GM12878 (cell line): ENCODE data around the gene TMEM266. TPM values are rescaled to one million over a fixed set of nuclear protein-coding genes. Genes with fewer than 3 reads are reported as not detected.

Experiments
- ATAC-seq: fragments of 200-7000 bp; cut with Tn5 transposase; 3 replicates; pipeline ENCODE4 v1.9.1; 2020; ENCODE audit warnings: mild to moderate bottlenecking, moderate library complexity
- BruUV-seq: library from RNA; stranded (reverse); fragments of 400-500 nt; replicated peaks from 2 replicates; lab custom pipeline; 2021; lab: Mats Ljungman, UMichigan
- CTCF ChIA-PET: fragments of 300-600 bp; sonication (Branson Sonifier 250); formaldehyde crosslinking; extraction: SDS; loops from one replicate; lab custom pipeline; 2021; ENCODE audit warnings: inconsistent platforms; lab: Yijun Ruan, JAX
- POLR2A ChIA-PET: fragments of 350-600 bp; formaldehyde crosslinking; extraction: SDS; loops from one replicate; lab custom pipeline; 2021; ENCODE audit warnings: inconsistent platforms; lab: Charles Lee
- RAD21 ChIA-PET: fragments of 300-600 bp; sonication (Branson Sonifier 250); formaldehyde crosslinking; loops from one replicate; lab custom pipeline; 2023; ENCODE audit warnings: antibody characterized with exemption; ENCODE audit not compliant: unreplicated experiment; lab: Charles Lee
- SMC1A ChIA-PET: fragments of 300-600 bp; sonication (Branson Sonifier 250); formaldehyde crosslinking; loops from one replicate; lab custom pipeline; 2023; ENCODE audit not compliant: unreplicated experiment, uncharacterized antibody; lab: Charles Lee
- DNase-seq: peaks from one replicate; pipeline ENCODE4 v3.0.0-alpha.2; 2011; ENCODE audit warnings: low read depth, low spot score
- FAIRE-seq: peaks from 3 replicates; lab custom pipeline; 2011; peaks lifted over from hg19 to GRCh38; lab: Jason Lieb, UNC
- H2AFZ ChIP-seq: 2 replicates; pipeline ENCODE4 v1.6.0; 2011; ENCODE audit warnings: low read depth, low read length, control low read depth; ENCODE audit not compliant: control insufficient read depth
- H3K27ac ChIP-seq: 2 replicates; pipeline ENCODE4 v1.5.1; 2011; ENCODE audit warnings: control low read depth; ENCODE audit not compliant: control insufficient read depth, insufficient read depth
- H3K27me3 ChIP-seq, 2 experiments: replicated peaks in 1 of 2; 2 replicates each; pipeline versions ENCODE4 v1.6.0 to v1.6.1; 2011; ENCODE audit warnings: low read length in 1 of 2; ENCODE audit not compliant: control insufficient read depth in 2 of 2, insufficient read depth in 2 of 2
- H3K36me3 ChIP-seq, 2 experiments: 2 replicates each; pipeline ENCODE4 v1.5.1; 2011; ENCODE audit warnings: low read length in 1 of 2; ENCODE audit not compliant: control insufficient read depth in 2 of 2, insufficient read depth in 2 of 2
- H3K4me1 ChIP-seq: 2 replicates; pipeline ENCODE4 v1.6.1; 2011; ENCODE audit warnings: mild to moderate bottlenecking, low read length, moderate library complexity, mixed read lengths; ENCODE audit not compliant: control insufficient read depth, insufficient read depth
- H3K4me2 ChIP-seq: 2 replicates; pipeline ENCODE4 v1.6.0; 2011; ENCODE audit warnings: control low read depth; ENCODE audit not compliant: control insufficient read depth, insufficient read depth
- H3K4me3 ChIP-seq: fragments of 200-600 bp; sonication (generic); 2 replicates; pipeline ENCODE4 v1.5.1; 2016
- H3K79me2 ChIP-seq: 2 replicates; pipeline ENCODE4 v1.6.0; 2011; ENCODE audit warnings: low read length; ENCODE audit not compliant: control insufficient read depth, insufficient read depth
- H3K9ac ChIP-seq: 2 replicates; pipeline ENCODE4 v1.8.0; 2011; ENCODE audit warnings: low read length, control low read depth, mixed read lengths; ENCODE audit not compliant: control insufficient read depth, insufficient read depth
- H3K9me3 ChIP-seq: replicated peaks from 3 replicates; pipeline ENCODE4 v1.5.1; 2011; ENCODE audit warnings: mild to moderate bottlenecking, low read length; ENCODE audit not compliant: control insufficient read depth, insufficient read depth
- H4K20me1 ChIP-seq: 2 replicates; pipeline ENCODE4 v1.6.0; 2011; ENCODE audit not compliant: control insufficient read depth, insufficient read depth
- BCL3 ChIP-seq: IDR thresholded peaks from 2 replicates; pipeline ENCODE4 v1.6.1; 2011; ENCODE audit warnings: borderline replicate concordance, low read depth, mild to moderate bottlenecking, moderate library complexity, low read length; ENCODE audit not compliant: insufficient read depth, poor library complexity, severe bottlenecking
- CREM ChIP-seq: IDR thresholded peaks from 2 replicates; pipeline ENCODE4 v1.6.1; 2014; ENCODE audit warnings: antibody characterized with exemption, low read depth
- EGR1 ChIP-seq, 2 experiments: IDR thresholded peaks; 1 replicate in 1 of 2; 2 replicates in 1 of 2; pipeline ENCODE4 v1.6.1; 2011 to 2012; ENCODE audit warnings: low read depth in 2 of 2, low read length in 2 of 2, borderline replicate concordance in 1 of 2, mild to moderate bottlenecking in 1 of 2, moderate library complexity in 1 of 2
- MEF2B ChIP-seq: fragments of 450-650 bp; IDR thresholded peaks from 2 replicates; pipeline ENCODE4 v1.6.1; 2018; ENCODE audit warnings: mild to moderate bottlenecking, moderate library complexity; ENCODE audit not compliant: partially characterized antibody, poor library complexity, severe bottlenecking
- NBN ChIP-seq: fragments of 450-650 bp; IDR thresholded peaks from 2 replicates; pipeline ENCODE4 v1.6.1; 2016
- NFYB ChIP-seq: IDR thresholded peaks from 2 replicates; pipeline ENCODE4 v1.6.1; 2011; ENCODE audit warnings: low read depth, mild to moderate bottlenecking, low read length, improper control_type of control experiment, moderate library complexity; ENCODE audit not compliant: insufficient read depth
- SMARCA5 ChIP-seq: fragments of 450-650 bp; IDR thresholded peaks from 2 replicates; pipeline ENCODE4 v1.6.1; 2017; ENCODE audit warnings: mild to moderate bottlenecking
- TCF3 ChIP-seq: IDR thresholded peaks from 2 replicates; pipeline ENCODE4 v1.6.1; 2012; ENCODE audit warnings: low read depth, mild to moderate bottlenecking, low read length, borderline replicate concordance; ENCODE audit not compliant: insufficient read depth
- ZBTB11 ChIP-seq: fragments of 450-650 bp; formaldehyde crosslinking; IDR thresholded peaks from 2 replicates; pipeline ENCODE4 v1.5.0; 2022; ENCODE audit warnings: mild to moderate bottlenecking, missing genetic modification characterization
- ZNF217 ChIP-seq: fragments of 450-650 bp; IDR thresholded peaks from 2 replicates; pipeline ENCODE4 v1.6.1; 2017; ENCODE audit warnings: antibody characterized with exemption, mild to moderate bottlenecking
- WGBS: methylation state at CpG from one replicate; pipeline ENCODE4 v1.1.6; 2016; ENCODE audit warnings: low lambda C conversion rate; ENCODE audit not compliant: insufficient replicate concordance, insufficient coverage; ENCODE audit errors: missing lambda C conversion rate; 5-methylcytosine and 5-hydroxymethylcytosine counted together
- in situ Hi-C: fragments of 300-500 bp; cut with MboI; formaldehyde crosslinking; loops from 9 replicates; pipeline ENCODE4 v1.14.3; 2018; ENCODE audit warnings: mixed read lengths
- intact Hi-C: fragments of 100-400 bp; cut with micrococcal nuclease; formaldehyde crosslinking; loops from one replicate; pipeline ENCODE4 v1.14.2; 2022; ENCODE audit not compliant: unreplicated experiment
- polyA plus RNA-seq, 11 experiments: library from polyadenylated mRNA; depleted of rRNA in 4 of 11; unstranded in 6 of 11; stranded (reverse) in 5 of 11; fragments of >200 nt; fragmentation: Nextera tagmentation in 4 of 11; fragmentation: Illumina TruSeq in 1 of 11; extraction: Ambion mirVana in 4 of 11; extraction: Trizol in 1 of 11; gene quantifications; 1 replicate in 1 of 11; 2 replicates in 10 of 11; pipeline versions ENCODE4 v1.2.1 to v1.2.3, GENCODE V29; 2011 to 2016; ENCODE audit warnings: inconsistent platforms in 2 of 11, missing spikeins in 2 of 11, low read depth in 1 of 11
- total RNA-seq, 4 experiments: library from RNA; depleted of rRNA in 3 of 4; stranded (reverse); fragments of >200 nt in 3 of 4; fragmentation: Illumina TruSeq in 1 of 4; extraction: Trizol in 1 of 4; gene quantifications; 2 replicates each; pipeline versions ENCODE4 v1.2.1 to v1.2.3, GENCODE V29; 2013 to 2021
- TF ChIP-seq, protein P1 (sequence below): fragments of 450-650 bp; IDR thresholded peaks from 2 replicates; pipeline ENCODE4 v1.6.1; 2017; ENCODE audit warnings: antibody characterized with exemption, mild to moderate bottlenecking, moderate library complexity
- TF ChIP-seq, protein P2 (sequence below): IDR thresholded peaks from 2 replicates; pipeline ENCODE4 v1.6.1; 2011; ENCODE audit warnings: mild to moderate bottlenecking, low read depth, low read length, moderate library complexity; ENCODE audit not compliant: insufficient replicate concordance

Gene TMEM266
- total and polyA plus RNA-seq, 10 of the 15 experiments (the other 5 are each of a cell fraction or from before 2014, with no cell fraction given): 0.11 to 0.70 (median 0.39) TPM

DNA sequence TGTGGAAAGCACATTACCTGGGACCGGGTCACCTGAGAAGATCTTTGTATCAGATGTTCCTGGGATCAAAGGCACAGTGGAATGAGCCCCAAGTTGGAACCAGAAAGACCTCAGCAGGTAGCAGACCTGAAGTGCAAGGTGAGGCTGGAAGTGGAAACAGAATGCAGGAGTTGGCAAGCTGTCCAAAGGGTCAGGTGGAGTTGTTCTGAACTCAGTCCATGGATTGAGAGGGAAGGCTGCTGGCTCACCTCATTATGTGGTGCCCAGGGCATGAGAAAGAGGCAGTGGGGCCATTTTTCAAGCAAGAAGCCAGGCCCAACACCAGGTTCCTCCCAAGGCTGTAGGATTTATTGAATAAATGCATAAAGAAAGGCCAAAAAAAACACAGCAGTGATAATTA lies 49.3 kb downstream of the TMEM266 start:
- H2AFZ ChIP-seq: no peak overlapping the region
- in situ Hi-C loops: no loop called here
- H3K4me3 ChIP-seq: no peak overlapping the region
- H3K79me2 ChIP-seq: no peaks in the 10 kb centered on the region
- CTCF ChIA-PET: no interaction called here
- H3K27me3 ChIP-seq: no peaks in the 10 kb centered on the region; a peak in 1 of 4 replicates
- no peaks in the 10 kb centered on the region for H3K9me3 ChIP-seq
- 50% methylated on average over 1 of the region's 1 CpG for WGBS
- H3K9ac ChIP-seq: no peak overlapping the region
- intact Hi-C loops: no loop called here
- H4K20me1 ChIP-seq: no peaks in the 10 kb centered on the region
- SMC1A ChIA-PET: interaction anchor here (1.4 to 1.6 kb wide), 2 partner anchors 19 to 51 kb away, joined by 3 read pairs; no protein-coding TSS in a partner anchor
- no peak overlapping the region for H3K27ac ChIP-seq
- POLR2A ChIA-PET: no interaction called here
- no peak overlapping the region for H3K4me2 ChIP-seq
- no peak for FAIRE-seq
- ATAC-seq: no peak
- no peaks in the 10 kb centered on the region for H3K36me3 ChIP-seq
- DNase-seq: no peak
- BruUV-seq: no TSS peak
- H3K4me1 ChIP-seq: no peaks in the 10 kb centered on the region
- RAD21 ChIA-PET: no interaction called here
- TF ChIP-seq, protein P1, sequence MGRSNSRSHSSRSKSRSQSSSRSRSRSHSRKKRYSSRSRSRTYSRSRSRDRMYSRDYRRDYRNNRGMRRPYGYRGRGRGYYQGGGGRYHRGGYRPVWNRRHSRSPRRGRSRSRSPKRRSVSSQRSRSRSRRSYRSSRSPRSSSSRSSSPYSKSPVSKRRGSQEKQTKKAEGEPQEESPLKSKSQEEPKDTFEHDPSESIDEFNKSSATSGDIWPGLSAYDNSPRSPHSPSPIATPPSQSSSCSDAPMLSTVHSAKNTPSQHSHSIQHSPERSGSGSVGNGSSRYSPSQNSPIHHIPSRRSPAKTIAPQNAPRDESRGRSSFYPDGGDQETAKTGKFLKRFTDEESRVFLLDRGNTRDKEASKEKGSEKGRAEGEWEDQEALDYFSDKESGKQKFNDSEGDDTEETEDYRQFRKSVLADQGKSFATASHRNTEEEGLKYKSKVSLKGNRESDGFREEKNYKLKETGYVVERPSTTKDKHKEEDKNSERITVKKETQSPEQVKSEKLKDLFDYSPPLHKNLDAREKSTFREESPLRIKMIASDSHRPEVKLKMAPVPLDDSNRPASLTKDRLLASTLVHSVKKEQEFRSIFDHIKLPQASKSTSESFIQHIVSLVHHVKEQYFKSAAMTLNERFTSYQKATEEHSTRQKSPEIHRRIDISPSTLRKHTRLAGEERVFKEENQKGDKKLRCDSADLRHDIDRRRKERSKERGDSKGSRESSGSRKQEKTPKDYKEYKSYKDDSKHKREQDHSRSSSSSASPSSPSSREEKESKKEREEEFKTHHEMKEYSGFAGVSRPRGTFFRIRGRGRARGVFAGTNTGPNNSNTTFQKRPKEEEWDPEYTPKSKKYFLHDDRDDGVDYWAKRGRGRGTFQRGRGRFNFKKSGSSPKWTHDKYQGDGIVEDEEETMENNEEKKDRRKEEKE: no peak
- no peak for TF ChIP-seq CREM
- no peak for TF ChIP-seq MEF2B
- no peak for TF ChIP-seq NFYB
- TF ChIP-seq ZBTB11 (CRISPR knock-in tag): no peak
- no peak for TF ChIP-seq NBN
- TF ChIP-seq, protein P2, sequence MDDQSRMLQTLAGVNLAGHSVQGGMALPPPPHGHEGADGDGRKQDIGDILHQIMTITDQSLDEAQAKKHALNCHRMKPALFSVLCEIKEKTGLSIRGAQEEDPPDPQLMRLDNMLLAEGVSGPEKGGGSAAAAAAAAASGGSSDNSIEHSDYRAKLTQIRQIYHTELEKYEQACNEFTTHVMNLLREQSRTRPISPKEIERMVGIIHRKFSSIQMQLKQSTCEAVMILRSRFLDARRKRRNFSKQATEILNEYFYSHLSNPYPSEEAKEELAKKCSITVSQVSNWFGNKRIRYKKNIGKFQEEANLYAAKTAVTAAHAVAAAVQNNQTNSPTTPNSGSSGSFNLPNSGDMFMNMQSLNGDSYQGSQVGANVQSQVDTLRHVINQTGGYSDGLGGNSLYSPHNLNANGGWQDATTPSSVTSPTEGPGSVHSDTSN: no peak
- no peak for TF ChIP-seq SMARCA5
- no peak for TF ChIP-seq ZNF217
- TF ChIP-seq BCL3: no peak
- TF ChIP-seq EGR1 (IDR thresholded peaks at IDR 0.05; ENCODE audit: borderline replicate concordance in 1 of 2, low read depth in 2 of 2, low read length in 2 of 2): no peak
- no peak for TF ChIP-seq TCF3
